Testis (tissue), 2 donors: ENCODE results near the gene TRMT112.
A peak's percentile ranks its signal among the peaks of the same experiment; 100 is the strongest.

Source experiments
- POLR2A ChIP-seq: fragments of 450-650 bp; IDR thresholded peaks from one replicate; pipeline ENCODE4 v1.6.1; 2017; ENCODE audit warnings: antibody characterized with exemption, mild to moderate bottlenecking, moderate library complexity
- TF ChIP-seq, protein P1 (sequence below), 3 experiments: fragments of 450-650 bp in 2 of 3; fragments of 200-600 bp in 1 of 3; sonication (generic) in 1 of 3; IDR thresholded peaks; one replicate each; pipeline ENCODE4 v1.5.1; 2016 to 2019; ENCODE audit warnings: antibody characterized with exemption in 3 of 3, mild to moderate bottlenecking in 2 of 3, moderate library complexity in 1 of 3

GRCh38 chr11:64355078-64355940 is 38.0 kb upstream of the TRMT112 start:
- TF ChIP-seq, protein P1, sequence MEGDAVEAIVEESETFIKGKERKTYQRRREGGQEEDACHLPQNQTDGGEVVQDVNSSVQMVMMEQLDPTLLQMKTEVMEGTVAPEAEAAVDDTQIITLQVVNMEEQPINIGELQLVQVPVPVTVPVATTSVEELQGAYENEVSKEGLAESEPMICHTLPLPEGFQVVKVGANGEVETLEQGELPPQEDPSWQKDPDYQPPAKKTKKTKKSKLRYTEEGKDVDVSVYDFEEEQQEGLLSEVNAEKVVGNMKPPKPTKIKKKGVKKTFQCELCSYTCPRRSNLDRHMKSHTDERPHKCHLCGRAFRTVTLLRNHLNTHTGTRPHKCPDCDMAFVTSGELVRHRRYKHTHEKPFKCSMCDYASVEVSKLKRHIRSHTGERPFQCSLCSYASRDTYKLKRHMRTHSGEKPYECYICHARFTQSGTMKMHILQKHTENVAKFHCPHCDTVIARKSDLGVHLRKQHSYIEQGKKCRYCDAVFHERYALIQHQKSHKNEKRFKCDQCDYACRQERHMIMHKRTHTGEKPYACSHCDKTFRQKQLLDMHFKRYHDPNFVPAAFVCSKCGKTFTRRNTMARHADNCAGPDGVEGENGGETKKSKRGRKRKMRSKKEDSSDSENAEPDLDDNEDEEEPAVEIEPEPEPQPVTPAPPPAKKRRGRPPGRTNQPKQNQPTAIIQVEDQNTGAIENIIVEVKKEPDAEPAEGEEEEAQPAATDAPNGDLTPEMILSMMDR (IDR thresholded peaks at IDR 0.05) = peak; percentile 48 to 58 (median 56)
- no peak for TF ChIP-seq POLR2A
